ENCODE results near the gene BPIFA1.

The BPIFA1 gene

GRCh38 chr20:33235696-33236095, at the start of gene BPIFA1:
TSS of gene BPIFA1 (plus strand) at chr20:33235996. CDS start at chr20:33237712, 1,716 bp downstream.
- H3K27ac ChIP-seq = no peak within 1 kb of the TSS
- TF ChIP-seq CTCF (IDR thresholded peaks at IDR 0.05) = no peak
- TF ChIP-seq ZFX (IDR thresholded peaks at IDR 0.05; ENCODE audit: borderline replicate concordance) = no peak

DNA sequence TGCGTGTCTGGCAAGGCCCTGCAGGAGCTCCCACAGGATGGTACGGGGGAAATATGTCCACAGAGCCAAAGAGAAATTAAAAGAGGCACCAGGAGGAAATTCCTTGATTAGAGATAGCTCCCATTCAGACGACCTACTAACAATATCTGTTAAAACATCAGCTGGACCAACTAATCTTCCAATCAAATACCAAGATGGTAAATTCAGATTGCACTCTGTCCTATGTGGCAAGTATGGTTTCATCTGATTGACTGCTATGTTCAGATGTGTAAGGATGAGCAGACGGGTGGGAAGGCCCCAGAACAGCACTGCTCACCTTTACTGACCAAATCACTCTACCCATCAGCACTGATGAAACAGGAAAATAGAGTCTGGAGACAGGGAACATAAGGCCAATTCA, 48.3 kb upstream of the BPIFA1 start:
- TF ChIP-seq ZFX (IDR thresholded peaks at IDR 0.05; ENCODE audit: borderline replicate concordance) (no peak), CTCF (IDR thresholded peaks at IDR 0.05) (no peak)
- H3K27ac ChIP-seq = peak overlapping the region; percentile 95

DNA sequence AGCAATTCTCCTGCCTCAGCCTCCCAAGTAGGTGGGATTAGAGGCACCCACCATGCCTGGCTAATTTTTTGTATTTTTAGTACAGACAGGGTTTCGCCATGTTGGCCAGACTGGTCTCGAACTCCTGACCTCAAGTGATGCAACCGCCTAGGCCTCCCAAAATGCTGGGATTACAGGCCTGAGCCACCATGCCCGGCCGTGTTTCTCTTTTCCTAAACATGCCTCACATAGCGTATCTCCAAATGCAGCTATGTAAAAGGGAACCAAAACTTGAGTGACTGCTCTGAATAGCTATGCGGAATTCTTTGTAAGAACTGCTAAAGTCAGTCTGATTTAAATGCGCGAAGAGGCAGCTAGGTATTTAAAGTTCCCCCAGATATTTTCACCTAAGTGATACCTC, 47.4 kb upstream of the BPIFA1 start:
- peak overlapping the region; percentile 95 for H3K27ac ChIP-seq
- TF ChIP-seq ZFX (IDR thresholded peaks at IDR 0.05; ENCODE audit: borderline replicate concordance) = no peak
- TF ChIP-seq CTCF (IDR thresholded peaks at IDR 0.05) = no peak

DNA sequence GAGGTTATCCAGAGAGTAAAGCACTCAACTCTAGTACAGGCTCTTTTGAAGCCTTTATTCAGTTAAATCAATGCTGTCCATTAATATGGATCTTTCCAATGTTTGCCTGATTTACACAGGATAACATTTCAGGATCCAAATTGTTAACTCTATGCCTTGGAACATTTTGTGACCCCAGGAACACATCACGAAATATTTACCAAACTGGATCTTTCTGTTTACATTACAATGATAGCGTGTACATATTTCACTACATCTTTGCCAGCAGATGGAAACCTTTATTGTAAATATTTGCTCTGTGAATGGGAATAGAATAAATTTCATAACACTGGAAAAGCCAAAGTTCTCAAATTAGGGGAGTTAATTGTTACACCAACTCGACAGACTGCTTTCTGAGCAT, 44.3 kb upstream of the BPIFA1 start:
- peak overlapping the region; percentile 95 for H3K27ac ChIP-seq
- TF ChIP-seq CTCF (IDR thresholded peaks at IDR 0.05) (no peak), ZFX (IDR thresholded peaks at IDR 0.05; ENCODE audit: borderline replicate concordance) (no peak)

DNA sequence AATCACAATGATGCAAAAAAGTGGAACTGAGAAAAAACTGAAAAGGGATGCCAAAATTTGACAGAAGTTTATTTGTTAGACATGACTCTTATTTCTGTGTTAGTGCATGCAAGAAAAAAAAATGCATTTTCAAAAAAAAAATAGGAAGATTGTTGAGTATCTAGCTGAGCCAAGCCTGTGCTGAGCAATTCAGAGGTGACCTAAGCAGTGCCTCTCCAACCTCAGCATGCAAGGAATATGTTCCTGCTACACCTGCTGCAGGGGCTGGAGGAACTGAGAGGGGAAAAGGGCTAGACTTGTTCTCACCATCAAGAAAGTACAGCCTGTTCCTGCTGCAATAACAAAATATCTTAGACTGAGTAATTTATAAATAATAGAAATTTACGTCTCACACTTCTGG, 43.8 kb upstream of the BPIFA1 start:
- TF ChIP-seq ZFX (IDR thresholded peaks at IDR 0.05; ENCODE audit: borderline replicate concordance) = no peak
- no peak for TF ChIP-seq CTCF (IDR thresholded peaks at IDR 0.05)
- H3K27ac ChIP-seq = peak overlapping the region; percentile 95

DNA sequence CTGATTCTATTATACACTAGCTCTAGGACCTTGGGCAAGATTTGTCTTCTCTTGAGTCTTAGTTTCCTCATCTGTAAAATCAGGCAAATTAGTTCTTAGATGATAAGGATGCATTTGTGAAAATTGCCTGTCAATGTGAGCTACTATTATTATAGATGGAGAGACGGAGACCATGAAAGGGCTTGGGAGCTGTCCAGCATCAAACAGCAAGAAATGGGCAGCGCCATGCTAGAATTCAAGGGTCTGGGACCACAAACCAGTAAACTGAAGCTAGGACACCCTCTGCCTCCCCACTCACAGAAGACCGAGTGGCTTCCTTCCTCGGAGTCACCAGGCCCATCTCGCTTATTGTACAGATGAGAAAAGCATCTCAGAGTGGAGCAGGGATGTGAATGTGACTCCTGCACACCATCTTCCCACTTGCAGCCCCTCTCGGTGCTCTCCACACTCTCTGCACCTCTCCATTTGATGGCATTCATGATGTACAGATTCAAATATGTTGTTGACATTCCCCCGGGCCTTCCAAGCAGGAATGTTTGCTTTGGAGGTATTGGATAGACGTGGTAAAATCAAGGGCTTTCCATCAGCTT, 42.8 kb upstream of the BPIFA1 start:
- H3K27ac ChIP-seq = peak overlapping the region; percentile 95
- no peak for TF ChIP-seq ZFX (IDR thresholded peaks at IDR 0.05; ENCODE audit: borderline replicate concordance)
- TF ChIP-seq CTCF (IDR thresholded peaks at IDR 0.05) = no peak

GRCh38 chr20:33199026-33199425, 36.8 kb upstream of the BPIFA1 start:
- no peak overlapping the region for H3K27ac ChIP-seq
- no peak for TF ChIP-seq CTCF (IDR thresholded peaks at IDR 0.05)
- no peak for TF ChIP-seq ZFX (IDR thresholded peaks at IDR 0.05; ENCODE audit: borderline replicate concordance)
